ENCODE data around the gene NT5DC4.

DNA sequence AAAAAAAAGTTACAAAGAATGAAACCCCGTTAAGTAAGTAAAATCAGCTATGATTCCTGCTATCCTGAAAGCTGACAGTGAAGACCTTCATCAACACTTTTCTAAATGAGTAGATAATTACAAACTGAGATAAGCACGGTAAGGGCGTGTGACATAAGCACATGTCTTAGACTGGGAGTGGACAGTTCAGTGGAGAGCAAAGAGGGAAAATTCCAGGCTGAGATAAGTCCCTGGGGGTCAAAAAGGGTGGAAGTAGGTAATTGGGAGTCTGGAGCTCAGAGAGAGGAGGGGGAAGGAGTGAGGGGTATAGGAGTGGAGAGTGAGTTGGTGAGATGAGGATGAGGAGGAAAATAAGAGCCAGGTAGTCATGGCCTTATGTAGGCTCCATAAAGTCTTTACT is 67.8 kb downstream of the NT5DC4 start:
- TF ChIP-seq, protein P1, sequence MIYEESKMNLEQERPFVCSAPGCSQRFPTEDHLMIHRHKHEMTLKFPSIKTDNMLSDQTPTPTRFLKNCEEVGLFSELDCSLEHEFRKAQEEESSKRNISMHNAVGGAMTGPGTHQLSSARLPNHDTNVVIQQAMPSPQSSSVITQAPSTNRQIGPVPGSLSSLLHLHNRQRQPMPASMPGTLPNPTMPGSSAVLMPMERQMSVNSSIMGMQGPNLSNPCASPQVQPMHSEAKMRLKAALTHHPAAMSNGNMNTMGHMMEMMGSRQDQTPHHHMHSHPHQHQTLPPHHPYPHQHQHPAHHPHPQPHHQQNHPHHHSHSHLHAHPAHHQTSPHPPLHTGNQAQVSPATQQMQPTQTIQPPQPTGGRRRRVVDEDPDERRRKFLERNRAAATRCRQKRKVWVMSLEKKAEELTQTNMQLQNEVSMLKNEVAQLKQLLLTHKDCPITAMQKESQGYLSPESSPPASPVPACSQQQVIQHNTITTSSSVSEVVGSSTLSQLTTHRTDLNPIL (CRISPR knock-in tag; IDR thresholded peaks at IDR 0.05; ENCODE audit: low read depth), result no peak
- TF ChIP-seq ARNTL (CRISPR knock-in tag; IDR thresholded peaks at IDR 0.05; ENCODE audit: borderline replicate concordance, low read depth), result no peak
- no peak for TF ChIP-seq RARB (CRISPR knock-in tag; IDR thresholded peaks at IDR 0.05)
- TF ChIP-seq ZFP30 (CRISPR knock-in tag; IDR thresholded peaks at IDR 0.05), result no peak
- no peak for TF ChIP-seq PPARA (CRISPR knock-in tag; IDR thresholded peaks at IDR 0.05; ENCODE audit: borderline replicate concordance)

Measured in SK-N-SH treated with all-trans-retinoic acid at 6 μM for 48 hours (cell line).